Liver (tissue), 9 donors: Measurements from ENCODE around the gene ADNP2. TPM values are rescaled to one million over a fixed set of nuclear protein-coding genes. Genes with fewer than 3 reads are reported as not detected.

Experiments used
- DNase-seq: peaks from one replicate; pipeline ENCODE4 v3.0.0-alpha.2; 2017; ENCODE audit warnings: low spot score
- H3K27ac ChIP-seq, 2 donors: one replicate each; pipeline ENCODE4 v1.7.0; 2013; ENCODE audit warnings: inconsistent platforms in 2 of 2, low read length in 2 of 2, control low read depth in 1 of 2, low read depth in 1 of 2, mild to moderate bottlenecking in 1 of 2
- H3K27me3 ChIP-seq, 4 donors: one replicate each; pipeline versions ENCODE4 v1.6.1 to v1.7.0; 2013; ENCODE audit warnings: low read length in 3 of 4, inconsistent platforms in 1 of 4, mild to moderate bottlenecking in 1 of 4, moderate library complexity in 1 of 4; ENCODE audit not compliant: control insufficient read depth in 4 of 4, insufficient read depth in 4 of 4
- H3K36me3 ChIP-seq, 4 donors: one replicate each; pipeline versions ENCODE4 v1.6.1 to v1.7.0; 2013; ENCODE audit warnings: low read length in 3 of 4, mild to moderate bottlenecking in 3 of 4, low read depth in 1 of 4, moderate library complexity in 1 of 4; ENCODE audit not compliant: control insufficient read depth in 4 of 4, insufficient read depth in 3 of 4
- H3K4me1 ChIP-seq, 4 donors: one replicate each; pipeline versions ENCODE4 v1.6.1 to v1.7.0; 2013; ENCODE audit warnings: low read length in 3 of 4, mild to moderate bottlenecking in 3 of 4, moderate library complexity in 1 of 4; ENCODE audit not compliant: control insufficient read depth in 4 of 4, insufficient read depth in 4 of 4
- H3K4me3 ChIP-seq, 3 donors: one replicate each; pipeline versions ENCODE4 v1.6.1 to v1.7.0; 2013; ENCODE audit warnings: low read length in 3 of 3, control low read depth in 1 of 3, low read depth in 1 of 3, mild to moderate bottlenecking in 1 of 3
- H3K9ac ChIP-seq, 2 donors: one replicate each; pipeline ENCODE4 v1.7.0; 2013; ENCODE audit warnings: low read length in 2 of 2, mild to moderate bottlenecking in 2 of 2, moderate library complexity in 2 of 2, control low read depth in 1 of 2, low read depth in 1 of 2
- H3K9me3 ChIP-seq, 4 donors: one replicate each; pipeline versions ENCODE4 v1.6.1 to v1.7.0; 2013; ENCODE audit warnings: low read length in 3 of 4; ENCODE audit not compliant: control insufficient read depth in 4 of 4
- CTCF ChIP-seq: fragments of 150-350 bp; IDR thresholded peaks from 2 replicates; pipeline ENCODE4 v1.5.1; 2017; ENCODE audit warnings: improper control_type of control experiment, low read depth, low read length; ENCODE audit not compliant: missing input control
- EGR1 ChIP-seq, 2 donors: IDR thresholded peaks; 2 replicates each; pipeline ENCODE4 v1.6.1; 2016 to 2018; ENCODE audit warnings: antibody characterized with exemption in 2 of 2, low read depth in 2 of 2
- GABPA ChIP-seq, 2 donors: IDR thresholded peaks in 1 of 2; conservative IDR thresholded peaks in 1 of 2; 2 replicates each; pipeline ENCODE4 v1.6.1; 2016; ENCODE audit warnings: antibody characterized with exemption in 2 of 2, mild to moderate bottlenecking in 1 of 2, moderate library complexity in 1 of 2
- HNF4G ChIP-seq: IDR thresholded peaks from 2 replicates; pipeline ENCODE4 v1.6.1; 2016; ENCODE audit warnings: antibody characterized with exemption
- MAX ChIP-seq: IDR thresholded peaks from 2 replicates; pipeline ENCODE4 v1.6.1; 2016; ENCODE audit warnings: antibody characterized with exemption
- RAD21 ChIP-seq, 2 donors: IDR thresholded peaks; 2 replicates each; pipeline ENCODE4 v1.6.1; 2016; ENCODE audit warnings: antibody characterized with exemption in 2 of 2, mild to moderate bottlenecking in 2 of 2
- REST ChIP-seq: IDR thresholded peaks from 2 replicates; pipeline ENCODE4 v1.6.1; 2016; ENCODE audit warnings: antibody characterized with exemption, mild to moderate bottlenecking
- ZBTB33 ChIP-seq: IDR thresholded peaks from 2 replicates; pipeline ENCODE4 v1.6.1; 2016; ENCODE audit warnings: antibody characterized with exemption
- WGBS: extraction: QIAGEN DNeasy Blood & Tissue Kit; methylation state at CpG from one replicate; pipeline ENCODE4 v1.1.7; 2013; 5-methylcytosine and 5-hydroxymethylcytosine counted together
- polyA plus RNA-seq, 2 donors: library from polyadenylated mRNA; stranded (reverse) in 1 of 2; unstranded in 1 of 2; fragments of 200-250 nt in 1 of 2; fragments of >200 nt in 1 of 2; fragmentation: Nextera tagmentation in 1 of 2; extraction: Ambion mirVana in 1 of 2; gene quantifications; one replicate each; pipeline versions ENCODE4 v1.2.1 to v1.2.3, GENCODE V29; 2013 to 2015
- total RNA-seq, 2 donors: library from RNA; depleted of rRNA; stranded (reverse); fragments of >200 nt; gene quantifications; one replicate each; pipeline ENCODE4 v1.2.3, GENCODE V29; 2014
- donor health status: healthy.
- donor health status: healthy.
- donor health status: healthy.
- donor health status: healthy.
- donor health status: healthy.

Gene ADNP2
- total and polyA plus RNA-seq, 4 donors = 2.7 to 9.9 (median 6.4) TPM

- Histone ChIP-seq H3K9ac (no peak overlapping the region), H3K27ac (no peak overlapping the region), H3K27me3 (no peaks in the 10 kb centered on the region), H3K36me3 (peaks cover 0 to 7% (median 0%) of the 10 kb centered on the region in 4 donors), H3K4me1 (no peaks in the 10 kb centered on the region), H3K4me3 (no peak overlapping the region), H3K9me3 (no peaks in the 10 kb centered on the region)
- peak; percentile 78 for DNase-seq
- TF ChIP-seq RAD21 (IDR thresholded peaks at IDR 0.05) = peak; percentile 92 to 93
- peak; percentile 97 for TF ChIP-seq CTCF
- TF ChIP-seq HNF4G = no peak
- no peak for TF ChIP-seq MAX
- TF ChIP-seq REST = no peak
- TF ChIP-seq EGR1 (IDR thresholded peaks at IDR 0.05; ENCODE audit: low read depth in 2 of 2) = no peak
- TF ChIP-seq ZBTB33 = no peak
- whole genome bisulfite sequencing = 37% methylated on average over 8 of the region's 8 CpGs
Observed at GRCh38 chr18:80157708-80158343, 48.8 kb downstream of the ADNP2 start.

- DNase-seq = no peak
- no peaks in the 10 kb centered on the region for H3K27me3 ChIP-seq
- no peak overlapping the region for H3K27ac ChIP-seq
- no peak for TF ChIP-seq GABPA (IDR thresholded peaks at IDR 0.05 in 1 of 2, conservative IDR thresholded peaks at IDR 0.05 in 1 of 2)
- H3K4me3 ChIP-seq = no peak overlapping the region
- H3K9me3 ChIP-seq = no peaks in the 10 kb centered on the region
- peaks cover 0 to 7% (median 0%) of the 10 kb centered on the region in 4 donors for H3K36me3 ChIP-seq
- WGBS = 74% methylated on average over 5 of the region's 5 CpGs
- H3K4me1 ChIP-seq = no peaks in the 10 kb centered on the region
- no peak overlapping the region for H3K9ac ChIP-seq
Observed at GRCh38 chr18:80158365-80158764, 49.3 kb downstream of the ADNP2 start.
